Measurements from ENCODE around the gene VSX2. TPM values are rescaled to one million over a fixed set of nuclear protein-coding genes. Genes with fewer than 3 reads are reported as not detected.

VSX2 gene
- total RNA-seq, 4 donors from 2014 or later: not detected

- TF ChIP-seq POLR2A (IDR thresholded peaks at IDR 0.05): no peak
- TF ChIP-seq, protein P1, sequence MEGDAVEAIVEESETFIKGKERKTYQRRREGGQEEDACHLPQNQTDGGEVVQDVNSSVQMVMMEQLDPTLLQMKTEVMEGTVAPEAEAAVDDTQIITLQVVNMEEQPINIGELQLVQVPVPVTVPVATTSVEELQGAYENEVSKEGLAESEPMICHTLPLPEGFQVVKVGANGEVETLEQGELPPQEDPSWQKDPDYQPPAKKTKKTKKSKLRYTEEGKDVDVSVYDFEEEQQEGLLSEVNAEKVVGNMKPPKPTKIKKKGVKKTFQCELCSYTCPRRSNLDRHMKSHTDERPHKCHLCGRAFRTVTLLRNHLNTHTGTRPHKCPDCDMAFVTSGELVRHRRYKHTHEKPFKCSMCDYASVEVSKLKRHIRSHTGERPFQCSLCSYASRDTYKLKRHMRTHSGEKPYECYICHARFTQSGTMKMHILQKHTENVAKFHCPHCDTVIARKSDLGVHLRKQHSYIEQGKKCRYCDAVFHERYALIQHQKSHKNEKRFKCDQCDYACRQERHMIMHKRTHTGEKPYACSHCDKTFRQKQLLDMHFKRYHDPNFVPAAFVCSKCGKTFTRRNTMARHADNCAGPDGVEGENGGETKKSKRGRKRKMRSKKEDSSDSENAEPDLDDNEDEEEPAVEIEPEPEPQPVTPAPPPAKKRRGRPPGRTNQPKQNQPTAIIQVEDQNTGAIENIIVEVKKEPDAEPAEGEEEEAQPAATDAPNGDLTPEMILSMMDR (IDR thresholded peaks at IDR 0.05): no peak
- DNase-seq (ENCODE audit: low spot score in 2 of 2): no peak
- WGBS, 2 donors: 64 to 68% methylated on average over 6 of the region's 6 CpGs
- H3K4me3 ChIP-seq (ENCODE audit: low read depth, poor library complexity, severe bottlenecking): no peak overlapping the region
- intact Hi-C loops (cut with DNase I; ENCODE audit: low total_unique reads): no loop called here
Observed at GRCh38 chr14:74248017-74248416, 8.8 kb downstream of the VSX2 start.

DNA sequence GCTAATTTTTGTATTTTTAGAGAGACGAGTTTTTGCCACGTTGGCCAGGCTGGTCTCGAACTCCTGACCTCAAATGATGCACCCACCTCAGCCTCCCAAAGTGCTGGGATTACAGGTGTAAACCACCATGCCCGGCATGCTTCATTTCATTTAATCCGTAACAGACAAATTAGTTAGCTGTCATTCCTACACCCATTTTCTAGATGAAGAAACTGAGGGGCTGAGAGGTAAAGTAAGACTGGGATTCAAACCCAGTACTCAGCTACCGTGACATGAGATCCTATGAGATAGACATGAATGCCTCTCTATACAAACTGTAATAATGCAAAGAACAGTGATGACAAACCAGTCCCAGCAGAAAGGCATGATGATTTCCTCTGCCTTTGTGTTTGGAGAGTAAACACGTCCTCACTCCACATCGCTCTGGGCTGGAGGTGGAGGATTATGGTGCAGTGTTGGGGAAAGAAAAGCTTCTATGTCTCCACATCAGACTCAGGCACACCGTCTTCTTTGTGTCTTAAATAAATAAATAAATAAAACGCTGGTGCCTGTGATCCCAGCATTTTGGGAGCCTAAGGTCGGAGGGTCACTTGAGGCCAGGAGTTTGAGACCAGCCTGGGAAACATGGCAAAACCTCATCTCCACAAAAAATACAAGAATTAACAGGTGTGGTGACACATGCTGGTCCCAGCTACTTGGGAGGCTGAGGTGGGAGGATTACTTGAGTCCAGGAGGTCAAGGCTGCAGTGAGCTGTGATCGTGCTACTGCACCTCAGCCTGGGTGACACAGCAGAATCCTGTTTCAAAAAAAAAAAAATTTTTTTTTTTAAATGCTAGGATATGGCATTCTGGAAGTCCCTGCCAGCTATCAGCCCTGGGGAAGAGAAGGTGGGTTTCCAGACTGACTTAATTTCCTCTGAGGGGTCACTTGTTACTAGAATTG lies 10.5 kb downstream of the VSX2 start:
- intact Hi-C loops (cut with DNase I; ENCODE audit: low total_unique reads): loop anchor here (10.0 kb wide), 1 partner anchor 135 kb away; no protein-coding TSS in a partner anchor
- no peak for DNase-seq (ENCODE audit: low spot score in 2 of 2)
- H3K4me3 ChIP-seq (ENCODE audit: low read depth, poor library complexity, severe bottlenecking): no peak overlapping the region
- TF ChIP-seq, protein P1 (IDR thresholded peaks at IDR 0.05): no peak
- no peak for TF ChIP-seq POLR2A (IDR thresholded peaks at IDR 0.05)
- 73 to 79% methylated on average over 12 of the region's 12 CpGs for WGBS, 2 donors

GRCh38 chr14:74255281-74255680 lies 16.0 kb downstream of the VSX2 start:
- WGBS, 2 donors: 79% methylated on average over 3 of the region's 3 CpGs
- DNase-seq (ENCODE audit: low spot score in 2 of 2): no peak
- no peak overlapping the region for H3K4me3 ChIP-seq (ENCODE audit: low read depth, poor library complexity, severe bottlenecking)
- intact Hi-C loops (cut with DNase I; ENCODE audit: low total_unique reads): loop anchor here (10.0 kb wide), 1 partner anchor 140 kb away; no protein-coding TSS in a partner anchor
- no peak for TF ChIP-seq POLR2A (IDR thresholded peaks at IDR 0.05)
- TF ChIP-seq, protein P1 (IDR thresholded peaks at IDR 0.05): no peak

DNA sequence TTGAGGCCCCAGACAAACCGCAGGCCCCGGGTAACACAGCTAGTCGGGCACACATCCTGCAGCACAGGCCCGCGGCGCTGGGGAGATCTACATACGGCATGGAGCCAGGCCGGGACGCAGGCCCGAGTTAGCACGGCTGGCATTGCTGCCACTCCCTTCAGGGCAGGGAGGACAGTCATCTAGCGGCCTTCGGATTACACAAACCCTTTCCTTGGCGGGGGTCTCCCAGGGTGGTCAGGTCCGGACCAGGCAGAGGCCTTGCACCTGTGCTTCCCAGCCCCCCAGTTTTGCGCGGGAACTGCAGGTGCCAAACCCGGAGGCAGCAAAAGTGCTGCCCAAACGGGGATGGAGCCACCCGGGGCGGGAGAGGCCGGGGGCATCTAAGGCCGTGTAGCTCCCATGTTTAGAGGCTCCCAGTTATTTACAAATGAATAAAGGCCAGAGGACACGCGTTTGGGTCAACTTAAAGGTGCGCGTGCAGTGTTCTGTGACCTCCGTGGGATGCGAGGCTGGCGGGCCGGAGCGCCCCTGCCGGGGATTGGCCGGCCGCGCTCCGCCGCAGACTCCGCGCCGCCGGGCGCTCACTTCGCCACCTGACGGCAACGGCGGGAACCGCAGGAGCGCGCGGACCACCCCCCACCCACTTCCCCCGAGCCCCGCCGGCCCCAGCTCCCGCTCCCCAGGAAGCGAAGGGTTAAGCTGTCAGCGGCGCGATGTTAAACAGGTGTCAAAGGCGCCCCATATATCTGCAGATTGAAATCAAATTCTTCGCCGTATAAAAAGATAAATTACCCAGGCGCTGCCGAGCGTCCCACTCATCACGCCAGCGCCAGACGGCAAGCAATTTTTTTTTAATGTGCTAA lies 18.1 kb downstream of the VSX2 start:
- peak in 1 of 2 donors; percentile 87 for DNase-seq (ENCODE audit: low spot score in 2 of 2)

More for the DNA sequence above, 18.1 kb downstream of the VSX2 start:
- no peak for TF ChIP-seq POLR2A (IDR thresholded peaks at IDR 0.05)
- TF ChIP-seq, protein P1 (IDR thresholded peaks at IDR 0.05): peak in 1 of 3 donors; percentile 20
- 0 to 5% methylated on average over 12 to 30 of the region's 68 CpGs for WGBS, 2 donors
- intact Hi-C loops (cut with DNase I; ENCODE audit: low total_unique reads): loop anchor here (10.0 kb wide), 1 partner anchor 143 kb away; no protein-coding TSS in a partner anchor
- H3K4me3 ChIP-seq (ENCODE audit: low read depth, poor library complexity, severe bottlenecking): peak overlapping the region; percentile 31
